DND-41 (cell line): ENCODE measurements around the gene SEMA6B.

ENCODE experiments used
- ATAC-seq: fragments of 200-7000 bp; cut with Tn5 transposase; 3 replicates; pipeline ENCODE4 v1.9.1; 2021; ENCODE audit warnings: low read depth; ENCODE audit not compliant: insufficient read depth
- DNase-seq: peaks from one replicate; pipeline ENCODE4 v3.0.0-alpha.2; 2020
- H2AFZ ChIP-seq: 2 replicates; pipeline ENCODE4 v1.6.0; 2012; ENCODE audit warnings: low read depth, low read length
- H3K27ac ChIP-seq: 2 replicates; pipeline ENCODE4 v1.5.1; 2012; ENCODE audit warnings: low read length, inconsistent platforms
- H3K27me3 ChIP-seq: fragments of 200-600 bp; sonication (generic); 2 replicates; pipeline ENCODE4 v1.6.0; 2012; ENCODE audit warnings: low read length, mild to moderate bottlenecking, inconsistent platforms; ENCODE audit not compliant: insufficient read depth, poor library complexity
- H3K36me3 ChIP-seq: 2 replicates; pipeline ENCODE4 v1.5.1; 2012; ENCODE audit warnings: low read length, inconsistent platforms; ENCODE audit not compliant: insufficient read depth
- H3K4me1 ChIP-seq: 2 replicates; pipeline ENCODE4 v1.5.1; 2012; ENCODE audit warnings: mild to moderate bottlenecking, low read length; ENCODE audit not compliant: insufficient read depth
- H3K4me2 ChIP-seq: 2 replicates; pipeline ENCODE4 v1.6.0; 2012; ENCODE audit warnings: mild to moderate bottlenecking, moderate library complexity, low read length, inconsistent platforms; ENCODE audit not compliant: insufficient read depth
- H3K4me3 ChIP-seq, 2 experiments: fragments of 200-600 bp in 1 of 2; shearing (Covaris generic) in 1 of 2; 2 replicates each; pipeline ENCODE4 v1.5.1; 2012 to 2016; ENCODE audit warnings: inconsistent platforms in 2 of 2, low read length in 2 of 2, mild to moderate bottlenecking in 2 of 2, low read depth in 1 of 2, moderate library complexity in 1 of 2
- H3K79me2 ChIP-seq: 2 replicates; pipeline ENCODE4 v1.6.0; 2012; ENCODE audit warnings: low read length, inconsistent platforms; ENCODE audit not compliant: insufficient read depth
- H3K9ac ChIP-seq: 2 replicates; pipeline ENCODE4 v1.6.0; 2012; ENCODE audit warnings: low read depth, mild to moderate bottlenecking, inconsistent platforms, low read length, moderate library complexity
- H3K9me3 ChIP-seq: 2 replicates; pipeline ENCODE4 v1.5.1; 2012; ENCODE audit warnings: low read length, moderate library complexity, mild to moderate bottlenecking, inconsistent platforms; ENCODE audit not compliant: insufficient read depth, severe bottlenecking
- H4K20me1 ChIP-seq: 2 replicates; pipeline ENCODE4 v1.6.0; 2012; ENCODE audit warnings: low read length; ENCODE audit not compliant: insufficient read depth
- CTCF ChIP-seq: IDR thresholded peaks from 2 replicates; pipeline ENCODE4 v1.5.1; 2012; ENCODE audit warnings: borderline replicate concordance, low read length, moderate library complexity, mild to moderate bottlenecking; ENCODE audit not compliant: poor library complexity, severe bottlenecking; ENCODE audit errors: extremely low read depth
- EZH2 ChIP-seq: IDR thresholded peaks from 3 replicates; pipeline ENCODE4 v1.6.1; 2012; ENCODE audit warnings: borderline replicate concordance, low read depth, mild to moderate bottlenecking, moderate library complexity, low read length, inconsistent platforms; ENCODE audit not compliant: severe bottlenecking

Gene SEMA6B

GRCh38 chr19:4538601-4538954 lies 20.9 kb downstream of the SEMA6B start:
- Histone ChIP-seq H3K4me3 (no peak overlapping the region), H3K36me3 (no peaks in the 10 kb centered on the region), H3K9me3 (no peaks in the 10 kb centered on the region), H3K4me1 (no peaks in the 10 kb centered on the region), H3K27ac (no peak overlapping the region), H3K27me3 (no peaks in the 10 kb centered on the region), H2AFZ (no peak overlapping the region), H3K9ac (no peak overlapping the region), H3K79me2 (no peaks in the 10 kb centered on the region), H3K4me2 (no peak overlapping the region), H4K20me1 (no peaks in the 10 kb centered on the region)
- DNase-seq: no peak
- ATAC-seq: no peak
- TF ChIP-seq EZH2 (no peak), CTCF (no peak)

GRCh38 chr19:4537953-4538600 lies 21.4 kb downstream of the SEMA6B start:
- H2AFZ ChIP-seq: no peak overlapping the region
- no peaks in the 10 kb centered on the region for H3K9me3 ChIP-seq
- ATAC-seq (no peak), DNase-seq (no peak)
- TF ChIP-seq EZH2 (no peak), CTCF (no peak)
- H3K4me1 ChIP-seq: no peaks in the 10 kb centered on the region
- no peaks in the 10 kb centered on the region for H3K36me3 ChIP-seq
- H3K4me3 ChIP-seq: no peak overlapping the region
- H3K27ac ChIP-seq: no peak overlapping the region
- H4K20me1 ChIP-seq: no peaks in the 10 kb centered on the region
- H3K79me2 ChIP-seq: no peaks in the 10 kb centered on the region
- no peak overlapping the region for H3K4me2 ChIP-seq
- H3K9ac ChIP-seq: no peak overlapping the region
- H3K27me3 ChIP-seq: no peaks in the 10 kb centered on the region

- Histone ChIP-seq H3K79me2 (no peaks in the 10 kb centered on the region), H3K4me1 (no peaks in the 10 kb centered on the region), H3K4me3 (no peak overlapping the region), H2AFZ (no peak overlapping the region), H3K9ac (no peak overlapping the region), H3K9me3 (no peaks in the 10 kb centered on the region), H3K4me2 (no peak overlapping the region), H3K36me3 (no peaks in the 10 kb centered on the region), H4K20me1 (no peaks in the 10 kb centered on the region), H3K27me3 (no peaks in the 10 kb centered on the region), H3K27ac (no peak overlapping the region)
- ATAC-seq: no peak
- TF ChIP-seq EZH2 (no peak), CTCF (no peak)
- DNase-seq: no peak
Observed at GRCh38 chr19:4536798-4537197, 22.7 kb downstream of the SEMA6B start.
